ENCODE measurements around the gene FGF22.

FGF22 gene

DNA sequence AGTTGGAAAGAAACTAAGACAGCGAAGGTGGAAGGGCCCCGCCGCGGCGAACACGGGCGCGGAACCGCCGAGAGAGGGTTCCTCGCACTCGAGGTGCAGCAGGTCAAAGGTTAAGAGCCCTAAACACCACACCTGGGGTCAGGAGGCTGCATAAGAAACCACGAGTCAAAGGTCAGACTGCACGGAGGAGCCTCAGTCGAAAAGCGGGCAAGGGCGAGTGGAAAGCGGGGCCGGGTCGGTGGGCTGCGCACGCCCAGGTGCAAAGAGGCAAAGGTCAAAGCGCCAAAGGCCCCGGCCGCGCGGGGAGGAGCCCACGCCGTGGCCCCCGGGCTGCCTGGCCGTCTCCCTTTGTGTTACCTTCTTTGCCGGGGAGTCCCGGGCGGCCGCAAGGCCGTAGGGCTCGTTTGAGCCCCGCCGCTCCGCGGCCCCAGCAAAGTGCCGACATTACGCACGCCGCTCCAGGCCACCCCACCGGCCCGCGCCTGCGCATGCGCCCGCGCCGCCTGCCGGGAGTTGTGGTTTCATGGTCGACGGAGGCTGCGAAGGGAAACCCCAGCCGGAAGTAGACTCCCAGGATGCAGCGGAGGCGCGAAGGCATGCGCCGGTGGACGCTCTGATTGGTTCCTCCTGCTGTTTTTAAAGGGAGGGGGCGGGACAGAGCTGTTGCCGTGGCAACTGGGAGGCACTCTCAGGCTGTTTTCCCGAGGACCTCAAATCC is 6.5 kb upstream of the FGF22 start, which contains the start of gene POLRMT:
Gene POLRMT, minus strand, starts transcription at position 470 of the 718 bp plus-strand sequence. Its CDS starts 25 bp downstream, at position 445.
- no peak for TF ChIP-seq CTCF (IDR thresholded peaks at IDR 0.05; ENCODE audit: borderline replicate concordance, insufficient read depth, low read depth, low read length)
- H3K4me3 ChIP-seq (ENCODE audit: low read depth, low read length) = peak within 1 kb of the TSS; percentile 99

- no peak for TF ChIP-seq CTCF (IDR thresholded peaks at IDR 0.05; ENCODE audit: borderline replicate concordance, insufficient read depth, low read depth, low read length)
- H3K4me3 ChIP-seq (ENCODE audit: low read depth, low read length) = peak overlapping the region; percentile 72
These were observed 5.7 kb upstream of the FGF22 start for GRCh38 chr19:633786-634639.

DNA sequence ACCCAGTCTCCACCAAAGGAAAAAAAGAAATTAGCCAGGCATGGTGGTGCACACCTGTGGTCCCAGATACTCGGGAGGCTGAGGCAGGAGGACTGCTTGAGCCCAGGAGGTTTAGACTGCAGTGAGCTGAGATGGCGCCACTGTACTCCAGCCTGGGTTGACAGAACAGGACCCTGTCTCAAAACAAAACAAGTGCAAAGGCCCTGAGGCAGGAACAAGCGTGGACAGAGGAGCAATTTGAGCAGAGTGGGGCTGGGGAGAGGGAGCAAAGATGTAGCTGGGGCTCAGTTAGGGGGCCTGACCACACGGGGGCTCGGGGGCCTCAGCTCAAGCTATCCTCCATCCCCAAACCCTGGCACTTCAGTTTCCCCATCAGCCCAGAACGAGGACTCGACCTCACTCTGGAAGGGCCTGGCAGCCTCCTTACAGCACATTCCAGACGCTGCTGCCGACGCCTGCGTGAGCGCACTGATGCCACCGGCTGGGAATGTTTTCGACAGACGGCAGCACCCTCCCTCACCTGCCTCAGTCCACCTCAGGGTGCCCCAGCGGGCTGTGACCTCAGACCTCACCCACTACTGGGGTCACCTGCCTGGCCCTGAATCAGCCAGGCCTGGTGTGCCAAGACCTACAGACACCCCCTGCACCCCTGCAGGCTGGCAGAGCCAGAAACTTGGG is 4.6 kb upstream of the FGF22 start:
- no peak for TF ChIP-seq CTCF (IDR thresholded peaks at IDR 0.05; ENCODE audit: borderline replicate concordance, insufficient read depth, low read depth, low read length)
- H3K4me3 ChIP-seq (ENCODE audit: low read depth, low read length) = no peak overlapping the region

- H3K4me3 ChIP-seq (ENCODE audit: low read depth, low read length) = peak overlapping the region; percentile 46
- TF ChIP-seq CTCF (IDR thresholded peaks at IDR 0.05; ENCODE audit: borderline replicate concordance, insufficient read depth, low read depth, low read length) = no peak
These were observed 800 bp upstream of the FGF22 start for GRCh38 chr19:638906-639252.

- no peak for TF ChIP-seq CTCF (IDR thresholded peaks at IDR 0.05; ENCODE audit: borderline replicate concordance, insufficient read depth, low read depth, low read length)
- H3K4me3 ChIP-seq (ENCODE audit: low read depth, low read length) = no peak overlapping the region
These were observed 481 bp downstream of the FGF22 start for GRCh38 chr19:640161-640558.

- no peak for TF ChIP-seq CTCF (IDR thresholded peaks at IDR 0.05; ENCODE audit: borderline replicate concordance, insufficient read depth, low read depth, low read length)
- no peak overlapping the region for H3K4me3 ChIP-seq (ENCODE audit: low read depth, low read length)
These were observed 1.0 kb downstream of the FGF22 start for GRCh38 chr19:640606-641189.
